ENCODE data around the gene TLE6.

DNA sequence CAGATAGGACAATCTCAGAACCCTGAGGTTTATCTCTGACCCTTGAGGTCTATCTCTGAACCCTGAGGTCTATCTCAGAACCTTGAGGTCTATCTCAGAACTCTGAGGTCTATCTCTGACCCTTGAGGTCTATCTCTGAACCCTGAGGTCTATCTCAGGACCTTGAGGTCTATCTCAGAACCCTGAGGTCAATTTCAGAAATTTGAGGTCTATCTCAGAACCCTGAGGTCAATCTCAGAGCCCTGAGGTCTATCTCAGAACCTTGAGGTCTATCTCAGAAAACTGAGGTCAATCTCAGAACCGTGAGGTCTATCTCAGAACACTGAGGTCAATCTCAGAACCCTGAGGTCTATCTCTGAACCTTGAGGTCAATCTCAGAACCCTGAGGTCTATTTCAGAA lies 49.4 kb downstream of the TLE6 start:
- TF ChIP-seq TARDBP (IDR thresholded peaks at IDR 0.05) (no peak), NFRKB (IDR thresholded peaks at IDR 0.05) (no peak)
